ENCODE results near the gene DCST2.

Gene DCST2

DNA sequence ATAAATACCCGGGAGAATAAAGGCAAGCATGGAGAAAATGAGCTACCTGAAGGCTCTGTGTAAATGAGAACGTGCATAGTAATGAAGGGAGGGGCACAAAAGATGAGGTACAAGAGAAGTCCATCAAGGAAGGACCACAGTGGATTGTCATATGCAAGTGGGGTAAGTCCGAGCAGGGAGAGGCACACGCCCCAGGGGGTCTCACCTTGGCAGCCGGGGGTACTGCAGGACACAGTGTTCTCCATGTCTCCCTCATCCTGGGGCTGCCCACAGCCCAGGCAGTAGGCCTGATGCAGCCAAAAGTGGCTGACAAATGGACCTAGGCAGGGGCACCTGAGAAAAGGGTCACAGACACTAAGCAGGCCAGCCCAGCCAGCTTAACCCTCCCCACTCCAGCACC lies 10.0 kb downstream of the DCST2 start:
- no peak for DNase-seq

DNA sequence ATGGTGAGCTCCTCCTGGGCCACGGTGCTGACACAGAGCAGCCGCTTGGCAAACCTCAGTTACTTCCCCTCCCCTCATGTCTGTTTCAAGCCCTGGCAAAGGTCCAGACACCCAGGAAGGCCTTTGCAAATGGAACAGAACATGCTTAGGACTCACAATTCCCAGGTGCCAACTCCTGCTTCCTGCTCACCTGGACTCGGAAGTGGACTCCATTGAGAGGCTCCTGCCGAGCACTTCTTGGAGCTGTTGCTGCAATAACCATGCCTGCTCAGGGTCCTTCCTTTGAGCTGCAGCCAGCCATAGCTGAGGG lies 10.7 kb downstream of the DCST2 start:
- DNase-seq: peak; percentile 78

DNA sequence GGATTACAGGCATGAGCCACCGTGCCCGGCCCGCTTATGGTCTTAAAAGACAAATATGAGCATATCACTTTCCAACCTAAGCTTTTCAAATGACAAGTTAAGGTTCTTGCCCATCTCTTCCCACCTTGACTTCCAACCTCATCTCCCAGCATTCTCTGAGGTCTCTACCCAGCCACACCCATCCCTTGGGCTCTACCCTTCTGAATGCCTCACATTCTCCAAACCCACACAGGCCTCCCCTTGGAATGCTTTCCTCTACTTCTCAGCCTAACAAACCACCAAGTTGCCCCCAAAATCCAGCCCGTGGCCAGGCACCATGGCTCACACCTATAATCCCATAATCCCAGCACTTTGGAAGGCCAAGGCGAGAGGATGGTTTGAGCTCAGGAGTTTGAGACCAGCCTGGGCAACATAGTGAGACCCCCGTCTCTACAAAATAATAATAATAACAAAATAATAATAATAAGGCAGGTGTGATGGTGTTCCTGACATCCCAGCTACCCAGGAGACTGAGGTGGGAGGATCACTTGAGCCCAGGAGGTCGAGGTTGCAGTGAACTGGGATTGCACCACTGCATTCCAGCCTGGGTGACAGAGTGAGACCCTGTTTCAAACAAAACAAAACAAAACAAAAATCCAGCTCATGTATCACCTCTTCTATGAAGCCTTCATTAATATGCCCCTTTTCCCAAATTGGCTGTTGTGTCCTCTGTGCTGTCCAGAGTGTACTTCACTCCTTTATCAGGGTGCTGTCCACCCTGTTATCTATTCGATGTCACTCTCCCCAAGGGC lies 11.2 kb downstream of the DCST2 start:
- no peak for DNase-seq

DNA sequence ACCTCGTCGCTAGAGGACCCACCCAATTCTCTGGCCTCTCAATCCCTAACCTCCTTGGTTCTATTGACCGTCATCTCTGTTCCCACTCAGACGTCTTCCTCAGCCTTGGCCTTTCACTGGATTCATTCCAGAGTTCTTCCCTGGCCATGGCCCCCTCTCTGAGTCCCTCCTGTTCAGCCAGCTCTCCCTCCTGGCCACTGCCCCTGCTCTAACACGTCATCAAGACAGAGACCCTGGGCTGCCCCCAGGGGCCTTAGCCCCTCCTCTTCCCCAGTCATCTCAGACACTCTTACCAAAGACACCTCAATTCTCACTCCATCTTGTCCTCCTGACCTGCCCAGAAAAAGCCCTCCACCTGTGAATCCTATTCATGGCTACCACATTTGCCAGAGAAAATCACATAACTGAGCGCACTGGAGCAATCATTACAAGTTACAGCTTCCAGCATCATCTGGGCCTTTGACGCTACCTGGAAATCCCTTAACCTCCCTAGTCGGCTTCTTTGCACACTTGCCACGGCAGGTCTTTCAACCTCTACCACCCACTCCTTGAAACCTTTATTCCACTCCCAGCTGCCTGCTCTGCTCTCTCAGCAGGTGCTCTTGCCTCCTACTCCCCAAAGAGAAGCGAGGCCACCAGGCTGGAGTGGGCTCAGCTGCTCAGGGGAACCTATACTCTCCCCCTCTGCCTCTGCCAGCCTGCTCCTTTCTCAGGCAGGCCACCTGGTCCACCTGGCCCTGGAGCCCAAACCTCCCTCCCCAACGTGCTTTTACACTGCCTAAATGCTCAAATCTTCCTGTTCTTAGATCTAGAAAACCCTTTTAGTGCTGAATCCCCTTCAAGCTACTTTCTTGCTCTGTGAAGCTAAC lies 14.0 kb downstream of the DCST2 start:
- no peak for DNase-seq

DNA sequence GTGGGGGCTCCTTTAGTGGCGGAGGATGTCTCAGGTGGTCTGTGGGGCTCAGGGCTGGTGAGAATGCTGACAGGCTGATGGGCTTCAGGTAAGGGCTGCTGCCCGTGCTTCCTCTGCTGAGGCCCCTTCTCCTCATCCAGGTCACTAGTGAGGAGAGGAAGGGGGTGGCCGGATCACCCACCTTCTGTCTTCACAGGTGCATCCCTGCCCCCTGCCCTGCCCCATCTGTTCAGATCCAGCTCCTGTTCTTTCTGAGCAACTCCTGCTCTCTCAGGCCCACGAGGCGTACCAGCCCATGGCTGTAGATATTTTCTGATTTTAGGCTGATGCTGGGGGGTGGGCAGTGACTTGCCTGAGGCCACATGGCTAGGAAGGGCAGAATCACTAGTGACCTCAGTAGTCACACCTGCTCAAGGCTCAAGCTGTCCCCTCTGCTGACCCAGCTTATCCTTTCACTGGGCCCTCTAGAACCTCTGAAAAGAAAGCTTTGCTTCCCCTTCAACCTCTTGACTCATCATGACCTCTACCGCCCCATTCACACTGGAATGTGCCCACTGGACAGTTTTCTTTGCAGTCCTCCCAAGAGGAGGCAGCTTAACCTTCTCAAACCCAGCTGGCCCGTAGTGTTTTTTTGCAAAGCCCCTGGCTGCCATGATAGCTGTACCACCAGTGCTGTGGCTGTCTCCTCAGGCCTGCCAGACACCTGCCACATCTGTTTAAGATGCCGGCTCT lies 14.8 kb downstream of the DCST2 start:
- no peak for DNase-seq

DNA sequence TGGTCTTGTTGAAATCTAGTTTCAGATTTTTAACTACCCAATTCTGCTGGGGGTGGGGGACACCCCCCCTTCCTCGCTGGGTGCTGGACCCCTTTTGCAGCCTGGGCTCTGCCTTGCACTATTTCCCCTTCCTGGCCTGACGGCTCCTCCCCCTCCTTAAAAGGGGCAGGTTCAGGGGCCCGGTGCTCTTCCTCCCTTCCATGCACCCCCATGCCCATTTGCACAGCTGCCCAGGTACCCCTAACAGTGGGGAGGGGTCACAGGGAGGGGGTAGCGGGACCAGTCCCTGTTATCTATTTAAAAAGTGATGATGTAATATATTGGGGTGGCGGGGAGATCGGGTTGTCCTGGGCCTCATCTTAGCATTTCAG lies 15.7 kb downstream of the DCST2 start:
- DNase-seq: no peak

DNA sequence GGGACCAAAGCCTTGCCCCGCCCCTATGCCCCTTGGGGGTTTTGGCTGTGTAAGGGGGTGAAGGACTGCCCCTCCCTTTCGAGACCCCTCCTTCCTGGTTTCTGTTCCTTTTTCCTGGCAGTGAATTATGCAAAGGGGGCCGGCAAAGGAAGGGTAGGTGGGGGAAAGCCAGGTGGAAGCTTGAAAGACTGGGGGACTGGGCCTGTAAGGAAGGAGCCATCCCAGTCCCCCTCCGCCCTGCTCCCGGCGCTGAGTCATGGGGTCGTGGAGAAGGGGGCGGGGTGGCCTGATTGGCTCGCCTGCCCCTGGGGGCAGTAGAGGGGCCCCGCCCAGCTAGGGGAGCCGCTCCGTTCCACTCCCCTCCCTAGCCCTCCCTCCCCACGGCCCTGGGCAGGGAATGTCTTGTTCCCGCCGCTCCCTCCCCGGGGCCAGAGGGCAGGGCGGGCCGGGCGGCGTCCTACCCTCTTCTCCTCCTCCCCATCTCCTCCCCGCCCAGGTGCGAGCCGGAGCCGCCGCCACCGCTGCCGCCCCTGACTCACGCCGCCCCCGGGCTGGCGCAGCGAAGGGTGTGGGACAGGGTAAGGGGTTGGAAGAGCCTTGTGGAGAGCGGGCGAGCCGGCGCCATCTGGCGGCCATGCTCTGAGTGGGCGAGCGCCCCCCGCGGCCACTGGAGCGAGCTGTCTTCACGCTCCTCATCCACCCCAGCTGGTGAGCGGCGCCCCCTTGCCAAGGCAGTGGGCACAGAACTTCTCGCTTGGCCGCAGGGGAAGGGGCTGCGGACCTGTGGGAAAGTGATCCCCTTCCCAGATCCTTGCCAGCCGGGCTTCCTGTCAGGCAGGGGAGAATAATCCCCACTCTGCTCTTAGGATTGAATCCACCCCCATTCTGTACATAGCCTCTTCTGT lies 16.3 kb downstream of the DCST2 start:
- DNase-seq: peak; percentile 71

DNA sequence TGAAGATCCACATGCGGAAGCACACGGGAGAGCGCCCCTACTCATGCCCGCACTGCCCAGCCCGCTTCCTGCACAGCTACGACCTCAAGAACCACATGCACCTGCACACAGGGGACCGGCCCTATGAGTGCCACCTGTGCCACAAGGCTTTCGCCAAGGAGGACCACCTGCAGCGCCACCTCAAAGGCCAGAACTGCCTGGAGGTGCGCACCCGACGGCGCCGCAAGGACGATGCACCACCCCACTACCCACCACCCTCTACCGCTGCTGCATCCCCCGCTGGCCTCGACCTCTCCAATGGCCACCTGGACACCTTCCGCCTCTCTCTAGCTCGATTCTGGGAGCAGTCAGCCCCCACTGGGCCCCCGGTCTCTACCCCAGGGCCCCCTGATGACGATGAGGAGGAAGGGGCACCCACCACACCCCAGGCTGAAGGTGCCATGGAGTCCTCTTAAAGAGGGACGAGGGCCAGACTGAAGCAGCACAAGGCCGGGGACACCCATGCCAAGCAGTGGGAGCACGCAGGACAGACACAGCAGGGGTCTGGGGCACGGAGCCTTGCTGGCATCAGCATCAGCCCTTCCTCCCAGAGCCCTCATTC lies 17.2 kb downstream of the DCST2 start:
- no peak for DNase-seq

DNA sequence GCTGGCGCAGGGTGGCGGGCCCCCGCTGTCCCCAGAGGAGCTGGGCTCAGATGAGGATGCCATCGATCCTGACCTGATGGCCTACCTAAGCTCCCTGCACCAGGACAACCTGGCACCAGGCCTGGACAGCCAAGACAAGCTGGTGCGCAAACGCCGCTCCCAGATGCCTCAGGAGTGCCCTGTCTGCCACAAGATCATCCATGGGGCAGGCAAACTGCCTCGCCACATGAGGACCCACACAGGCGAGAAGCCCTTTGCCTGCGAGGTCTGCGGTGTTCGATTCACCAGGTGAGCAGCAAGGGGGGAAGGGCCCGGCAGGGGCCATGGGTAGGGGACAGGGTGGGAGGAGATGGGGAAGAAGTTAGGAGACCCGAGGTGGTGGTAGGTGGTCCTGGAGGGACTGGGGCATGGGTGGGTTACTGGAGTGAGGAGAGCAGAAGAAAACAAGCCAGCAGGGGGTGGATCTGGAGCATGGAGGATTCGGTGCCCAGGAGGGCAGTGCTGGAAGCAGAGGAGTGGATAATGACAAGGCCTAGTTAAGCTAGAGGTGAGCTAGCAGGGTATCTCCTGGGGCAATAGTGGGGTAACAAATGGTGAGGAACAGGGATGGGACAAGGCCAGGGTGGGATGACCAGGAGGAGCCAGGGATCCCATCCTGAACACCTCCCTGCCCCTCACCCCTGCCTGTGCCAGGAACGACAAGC lies 17.9 kb downstream of the DCST2 start:
- DNase-seq: no peak

DNA sequence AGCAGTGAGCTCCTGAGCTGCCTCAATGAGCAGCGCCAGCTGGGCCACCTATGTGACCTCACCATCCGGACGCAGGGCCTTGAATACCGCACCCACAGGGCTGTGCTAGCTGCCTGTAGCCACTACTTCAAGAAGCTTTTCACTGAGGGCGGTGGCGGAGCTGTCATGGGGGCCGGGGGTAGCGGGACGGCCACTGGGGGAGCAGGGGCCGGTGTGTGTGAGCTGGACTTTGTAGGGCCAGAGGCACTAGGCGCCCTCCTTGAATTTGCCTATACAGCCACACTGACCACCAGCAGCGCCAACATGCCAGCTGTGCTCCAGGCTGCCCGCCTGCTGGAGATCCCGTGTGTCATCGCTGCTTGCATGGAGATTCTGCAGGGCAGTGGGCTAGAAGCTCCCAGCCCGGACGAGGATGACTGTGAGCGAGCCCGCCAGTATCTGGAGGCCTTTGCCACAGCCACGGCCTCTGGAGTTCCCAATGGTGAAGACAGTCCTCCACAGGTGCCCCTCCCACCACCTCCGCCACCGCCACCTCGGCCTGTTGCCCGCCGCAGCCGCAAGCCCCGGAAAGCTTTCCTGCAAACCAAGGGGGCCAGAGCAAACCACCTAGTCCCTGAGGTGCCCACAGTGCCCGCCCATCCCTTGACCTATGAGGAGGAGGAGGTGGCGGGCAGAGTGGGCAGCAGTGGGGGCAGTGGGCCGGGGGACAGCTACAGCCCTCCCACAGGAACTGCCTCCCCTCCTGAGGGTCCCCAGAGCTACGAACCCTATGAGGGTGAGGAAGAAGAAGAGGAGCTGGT lies 18.7 kb downstream of the DCST2 start:
- DNase-seq: no peak

DNA sequence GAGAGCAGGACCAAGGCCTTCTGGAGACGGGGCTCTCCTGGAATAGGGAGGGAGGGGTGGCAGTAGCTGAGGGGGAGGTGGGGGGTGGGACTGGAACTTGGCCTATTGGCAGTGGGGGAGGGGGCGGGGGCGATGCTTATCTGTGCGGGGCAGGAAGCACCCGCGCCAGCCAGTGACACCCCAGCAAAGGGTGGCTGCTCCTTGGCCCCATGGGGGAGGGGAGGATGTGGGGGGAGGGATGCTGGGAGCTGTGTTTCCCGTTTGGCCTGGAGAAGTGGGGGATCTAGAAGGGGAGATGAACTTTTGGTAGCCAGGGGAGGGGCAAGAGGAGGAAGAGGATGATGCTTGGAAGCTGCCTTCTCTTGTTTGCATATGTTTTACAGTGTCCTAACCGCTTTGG lies 19.9 kb downstream of the DCST2 start:
- no peak for DNase-seq

DNA sequence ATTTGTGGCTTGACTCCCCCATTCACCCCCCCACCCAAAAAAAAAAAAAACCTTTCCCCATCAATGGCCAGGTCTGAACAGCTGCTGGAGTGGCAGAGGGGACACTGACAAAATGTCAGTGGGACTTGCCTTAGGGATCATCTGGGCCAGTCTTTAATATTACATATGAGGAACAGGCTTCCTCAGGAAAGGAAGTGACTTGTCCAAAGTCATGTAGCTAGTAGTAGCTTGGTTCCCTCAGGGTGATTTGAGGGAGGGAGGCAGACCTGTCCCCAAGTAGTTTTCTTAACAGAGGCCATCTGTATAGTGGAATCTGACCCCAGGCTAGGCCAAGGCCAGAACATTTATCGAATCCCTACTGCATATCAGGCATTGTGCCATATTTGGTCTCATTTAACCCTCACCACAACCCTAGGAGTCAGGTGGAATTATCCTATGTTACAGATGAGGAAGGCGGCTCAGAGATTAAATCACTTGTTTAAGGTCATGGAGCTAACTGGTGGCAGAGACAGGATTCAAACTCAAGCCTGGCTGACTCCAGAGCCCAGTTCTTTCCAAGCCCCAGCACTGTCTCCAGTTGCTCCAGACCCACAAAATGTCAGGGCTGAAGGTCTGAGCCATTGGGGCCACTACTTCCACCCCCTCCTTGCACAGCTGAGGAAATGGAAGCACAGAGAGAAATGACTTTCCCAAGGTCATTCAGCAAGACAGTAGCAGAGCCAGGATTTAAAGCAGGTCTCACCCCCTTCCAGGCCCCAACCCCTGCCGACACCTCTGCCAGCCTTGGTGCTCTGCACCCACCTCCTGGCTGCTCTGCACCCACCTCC lies 20.6 kb downstream of the DCST2 start:
- DNase-seq: no peak

DNA sequence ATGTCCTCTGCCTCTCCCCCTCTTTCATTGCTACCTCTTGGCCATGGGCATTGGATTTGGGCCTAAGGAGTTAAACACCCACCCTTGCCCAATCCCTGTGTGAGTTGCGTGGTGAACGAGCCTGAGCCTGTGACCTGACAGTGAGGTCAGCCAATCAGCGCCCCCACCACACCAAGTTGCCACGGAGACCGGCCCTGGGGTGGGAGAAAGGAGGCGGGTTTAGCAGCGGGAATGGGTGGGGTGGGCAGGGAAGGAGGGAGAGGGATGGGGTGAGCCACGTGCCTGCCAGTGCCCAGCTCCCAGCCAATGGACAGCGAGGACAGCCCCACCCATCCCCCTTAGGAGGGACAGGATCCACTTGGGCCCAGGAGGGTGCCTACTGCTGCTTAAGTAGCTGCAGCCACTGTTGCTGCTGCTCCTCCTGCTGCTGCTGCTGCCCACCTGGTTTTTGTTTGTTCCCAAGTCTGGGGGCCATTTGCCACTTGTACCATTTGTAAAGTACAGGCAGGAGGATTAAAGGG lies 21.5 kb downstream of the DCST2 start:
- DNase-seq: peak; percentile 93

DNA sequence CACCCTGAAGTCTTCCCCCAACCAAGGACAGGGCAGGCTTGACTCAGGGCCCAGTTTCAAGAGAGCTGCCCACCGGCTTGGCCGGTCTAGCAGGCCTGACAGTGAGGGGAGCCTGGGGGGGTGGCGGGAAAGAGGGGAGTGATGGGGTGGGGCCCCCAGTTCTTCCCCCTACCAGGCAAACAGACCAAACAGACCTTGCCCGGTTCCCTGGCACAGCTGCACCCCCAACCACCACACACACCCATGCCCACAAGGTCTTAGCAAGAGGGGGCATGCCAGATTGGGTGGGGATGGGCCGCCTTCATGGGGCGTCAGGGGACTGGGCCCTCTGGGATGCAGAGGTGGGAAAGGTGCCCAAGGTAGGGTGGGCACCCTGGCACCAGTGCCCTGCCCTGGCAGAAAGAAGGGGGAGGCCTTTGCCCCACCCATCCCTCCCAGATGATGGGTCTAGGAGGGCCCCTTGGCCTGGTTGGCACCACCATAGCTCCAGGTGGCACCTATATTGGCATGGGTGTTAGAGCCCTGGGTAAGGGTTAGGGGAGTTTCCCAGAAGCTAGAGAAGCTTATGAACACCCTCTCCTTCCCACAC lies 22.1 kb downstream of the DCST2 start:
- DNase-seq: no peak

DNA sequence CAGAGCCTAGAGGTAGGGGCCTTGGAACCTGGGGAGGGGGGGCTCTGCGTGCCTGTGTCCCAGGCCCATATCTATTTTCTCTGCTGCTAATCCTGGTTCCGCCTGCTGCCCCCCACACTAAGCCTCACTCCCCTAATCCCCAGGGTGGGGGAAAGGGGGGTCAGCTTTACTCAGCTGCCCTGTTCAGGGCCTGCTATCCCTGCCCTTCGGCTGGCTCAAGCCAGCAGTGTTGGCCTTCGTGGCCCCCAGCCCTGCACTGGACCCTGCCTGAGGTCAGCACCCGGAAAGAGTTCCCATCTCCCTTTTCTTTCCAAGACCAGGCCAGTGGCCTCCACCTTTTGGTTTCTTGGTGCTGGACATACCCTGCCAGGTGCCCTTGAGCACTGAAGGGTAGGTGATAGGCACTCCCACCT lies 22.6 kb downstream of the DCST2 start:
- no peak for DNase-seq

DNA sequence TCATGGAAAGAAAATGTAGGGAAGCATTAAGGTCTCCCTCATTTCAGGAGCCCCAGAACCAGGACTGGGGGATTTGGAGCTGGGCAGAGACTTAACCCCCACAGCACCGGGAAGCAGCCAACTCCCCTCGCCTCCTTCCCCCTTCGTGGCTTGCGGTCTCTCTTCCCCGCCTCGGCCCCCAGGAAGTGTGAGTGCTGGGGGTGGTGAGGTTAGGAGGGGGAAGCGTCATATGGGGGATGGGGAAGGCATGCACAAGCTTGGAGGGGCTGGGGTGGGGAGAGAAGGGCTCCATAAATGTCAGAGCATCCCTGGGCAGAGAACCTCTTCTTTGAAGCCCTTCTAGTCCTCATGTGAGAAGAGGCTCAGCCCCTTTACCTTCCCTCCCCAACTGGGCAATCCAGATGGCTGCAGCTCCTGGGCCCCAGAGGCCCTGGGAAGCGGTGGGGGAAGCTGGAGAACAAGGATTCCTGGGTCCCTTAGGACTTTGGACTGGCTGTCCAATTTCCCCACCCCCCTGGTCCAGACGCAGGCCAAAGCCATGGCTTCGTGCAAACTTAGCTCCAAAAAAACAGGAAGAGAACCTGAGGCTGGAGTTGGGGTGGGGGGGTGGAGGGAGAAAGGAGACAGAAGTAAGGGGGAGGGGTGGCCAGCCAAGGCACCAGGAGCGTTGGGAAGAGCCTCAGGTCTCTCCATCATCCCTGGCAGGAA lies 23.2 kb downstream of the DCST2 start:
- no peak for DNase-seq

DNA sequence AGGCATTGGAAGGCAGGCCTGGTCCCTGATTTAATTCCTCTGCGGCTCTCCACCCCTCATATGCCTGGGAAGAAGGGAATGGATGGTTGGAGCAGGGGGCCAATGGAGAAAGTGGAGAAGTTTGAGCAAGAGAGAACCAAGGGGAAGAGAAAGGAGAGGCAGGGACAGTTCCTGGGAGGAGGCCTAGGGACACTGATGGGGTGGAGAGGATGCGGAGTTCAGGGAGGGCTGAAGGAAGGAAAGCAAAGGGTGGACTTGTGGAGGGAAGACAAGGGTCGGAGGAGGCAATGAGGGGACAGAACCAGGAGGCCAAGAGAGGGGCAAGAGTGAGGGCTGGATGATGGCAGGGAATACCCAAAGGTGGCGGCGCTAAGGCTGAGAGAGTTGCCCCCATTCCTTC lies 23.8 kb downstream of the DCST2 start:
- DNase-seq: no peak

DNA sequence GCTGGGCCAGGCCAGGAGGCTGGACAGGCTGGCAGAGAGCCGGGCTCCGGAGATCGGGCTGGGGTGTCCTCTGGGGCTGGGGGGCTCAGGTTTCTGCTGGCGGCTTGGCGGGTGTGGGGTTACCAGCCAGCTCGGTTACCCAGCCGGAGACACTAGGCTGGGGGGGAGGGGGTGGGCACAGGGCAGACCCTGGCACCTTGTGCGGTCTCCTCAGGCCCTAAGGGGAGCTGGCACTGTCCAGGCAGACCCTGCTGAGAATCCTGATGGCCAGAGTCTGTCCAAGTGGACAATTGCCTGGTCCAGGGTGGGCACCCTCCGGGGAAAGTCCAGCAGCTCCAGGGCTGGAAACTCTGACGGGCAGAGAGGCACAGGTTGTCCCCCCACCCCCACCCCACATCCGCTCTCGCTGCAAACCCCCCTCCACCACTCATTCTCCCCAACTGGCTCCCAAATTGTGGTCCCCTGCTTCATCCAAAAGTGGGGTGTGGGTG lies 24.3 kb downstream of the DCST2 start:
- no peak for DNase-seq

Measured in NCI-H510A (cell line).